ENCODE results near the gene SUCNR1.
"Not testable (repeated sequence)": the region's sequence is repeated elsewhere in the genome, so short reads cannot be mapped to it uniquely, and the experiment has no call there.

The SUCNR1 gene, protein sequence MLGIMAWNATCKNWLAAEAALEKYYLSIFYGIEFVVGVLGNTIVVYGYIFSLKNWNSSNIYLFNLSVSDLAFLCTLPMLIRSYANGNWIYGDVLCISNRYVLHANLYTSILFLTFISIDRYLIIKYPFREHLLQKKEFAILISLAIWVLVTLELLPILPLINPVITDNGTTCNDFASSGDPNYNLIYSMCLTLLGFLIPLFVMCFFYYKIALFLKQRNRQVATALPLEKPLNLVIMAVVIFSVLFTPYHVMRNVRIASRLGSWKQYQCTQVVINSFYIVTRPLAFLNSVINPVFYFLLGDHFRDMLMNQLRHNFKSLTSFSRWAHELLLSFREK

DNA sequence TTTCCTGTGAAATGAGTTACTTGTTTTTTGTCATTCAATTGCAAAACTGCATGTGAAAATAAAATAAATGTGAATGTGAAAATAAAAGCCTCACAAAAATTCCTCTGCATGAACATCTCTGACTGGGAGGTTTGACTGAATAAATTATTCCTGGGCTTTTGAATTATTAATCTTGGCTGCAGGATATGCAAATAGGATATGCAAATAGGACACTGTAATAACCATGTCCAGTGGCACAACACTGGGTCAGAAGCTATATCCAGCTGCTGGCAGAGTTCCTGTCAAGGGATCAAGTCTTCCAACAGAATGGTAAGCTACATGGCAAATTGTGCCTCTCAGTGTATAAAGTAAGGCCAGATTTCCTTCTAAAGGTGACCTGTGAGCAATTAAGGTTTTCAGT is at the start of gene SUCNR1:
SUCNR1 (plus strand) TSS at position 246 of the 400 bp plus-strand sequence. CDS start 6,250 bp downstream, outside the sequence.
- DNase-seq (ENCODE audit: low read depth): no peak

DNA sequence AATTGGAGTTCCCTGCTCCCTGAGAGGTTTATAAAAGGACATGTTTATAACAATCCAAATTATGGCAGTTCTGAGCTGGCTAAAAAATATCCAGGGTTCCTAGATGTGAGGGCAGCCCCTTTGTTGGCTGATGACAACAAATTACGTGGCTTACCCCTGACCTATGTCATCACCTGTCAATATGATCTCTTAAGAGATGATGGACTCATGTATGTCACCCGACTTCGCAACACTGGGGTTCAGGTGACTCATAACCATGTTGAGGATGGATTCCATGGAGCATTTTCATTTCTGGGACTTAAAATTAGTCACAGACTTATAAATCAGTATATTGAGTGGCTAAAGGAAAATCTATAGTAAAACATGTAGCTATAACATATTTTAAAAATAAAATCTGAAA is 45.6 kb upstream of the SUCNR1 start:
- no peak for DNase-seq (ENCODE audit: low read depth)

DNA sequence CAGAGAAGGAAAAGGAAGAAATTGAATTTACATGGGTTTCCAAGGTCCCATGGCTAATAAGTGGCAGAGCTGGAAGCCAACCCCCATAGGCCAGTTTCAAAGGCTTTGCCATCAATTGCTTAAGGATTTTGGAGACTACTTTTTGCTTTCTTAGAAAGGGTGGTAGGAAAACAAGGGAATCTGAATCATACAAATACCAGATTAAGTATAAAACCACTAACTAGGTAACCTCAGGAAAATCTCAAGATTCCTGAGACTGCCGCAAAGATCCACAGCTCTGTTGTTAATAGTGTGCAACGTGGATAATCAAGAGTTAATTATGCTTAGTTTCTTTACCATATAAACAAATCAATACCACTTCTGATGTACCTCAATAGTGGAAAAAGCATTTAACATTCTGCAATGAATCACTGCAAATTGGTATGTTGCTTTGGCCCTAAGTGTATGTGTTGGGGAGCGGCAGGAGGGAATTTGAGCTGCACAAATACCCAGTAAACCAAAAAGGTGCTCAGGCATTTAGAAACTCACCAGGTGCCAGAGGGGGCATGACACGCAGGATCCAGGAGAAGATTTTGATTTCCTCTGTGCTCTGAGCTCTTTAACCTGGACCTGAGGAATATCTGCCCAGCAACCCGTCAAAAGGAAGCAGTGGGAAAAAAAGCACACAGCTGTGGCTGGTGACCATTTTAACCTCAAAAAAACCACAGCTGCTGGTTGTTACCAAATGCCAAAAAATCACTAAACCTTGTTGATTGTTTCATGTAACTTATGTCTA is 37.5 kb upstream of the SUCNR1 start:
- no peak for DNase-seq (ENCODE audit: low read depth)

DNA sequence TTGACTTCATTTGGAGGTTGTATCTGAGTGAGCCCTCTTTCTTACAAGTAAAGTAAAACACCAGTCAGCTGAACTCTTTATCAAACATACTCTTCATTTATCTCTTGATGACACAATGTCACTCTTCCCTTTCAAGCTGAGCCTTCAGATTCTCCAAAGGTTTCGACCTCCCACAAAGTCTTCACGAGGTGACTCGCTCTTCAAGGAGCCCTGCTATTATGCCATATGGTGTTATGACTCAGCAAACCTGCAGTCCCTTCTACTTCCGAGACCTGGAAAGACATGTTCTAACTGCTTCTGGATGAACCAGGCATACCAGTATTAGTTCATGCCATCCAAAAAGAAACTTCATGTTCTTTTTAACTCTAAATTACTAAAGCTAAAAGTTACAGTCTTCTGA is 36.4 kb upstream of the SUCNR1 start:
- DNase-seq (ENCODE audit: low read depth): no peak

DNA sequence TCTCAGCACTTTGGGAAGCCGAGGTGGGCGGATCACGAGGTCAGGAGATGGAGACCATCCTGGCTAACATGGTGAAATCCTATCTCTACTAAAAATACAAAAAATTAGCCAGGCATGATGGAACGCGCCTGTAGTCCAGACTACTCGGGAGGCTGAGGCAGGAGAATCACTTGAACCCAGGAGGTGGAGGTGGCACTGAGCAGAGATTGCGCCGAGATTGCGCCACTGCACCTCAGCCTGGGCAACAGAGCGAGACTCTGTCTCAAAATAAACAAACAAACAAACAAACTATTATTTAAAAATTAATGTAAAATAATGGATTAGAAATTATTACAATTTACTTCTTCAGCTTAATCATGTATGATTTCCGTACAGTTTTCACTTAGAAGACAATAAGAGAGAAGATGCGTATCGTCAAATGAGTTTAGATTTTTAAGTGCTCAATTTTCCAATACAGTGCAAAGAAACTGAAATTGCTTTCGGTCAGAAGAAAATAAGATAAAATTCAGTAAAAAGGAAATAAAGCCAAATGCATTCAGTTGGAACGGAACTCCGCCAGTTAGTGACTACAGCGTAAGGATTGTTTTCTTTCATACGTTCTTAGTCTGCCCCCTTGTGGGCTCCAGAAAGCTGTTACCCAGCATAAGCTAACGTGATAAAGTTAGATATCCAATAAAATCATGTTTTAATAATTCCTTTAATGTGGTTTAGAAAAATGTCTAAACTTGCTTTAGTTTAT is 34.7 kb upstream of the SUCNR1 start:
- DNase-seq (ENCODE audit: low read depth): no peak

DNA sequence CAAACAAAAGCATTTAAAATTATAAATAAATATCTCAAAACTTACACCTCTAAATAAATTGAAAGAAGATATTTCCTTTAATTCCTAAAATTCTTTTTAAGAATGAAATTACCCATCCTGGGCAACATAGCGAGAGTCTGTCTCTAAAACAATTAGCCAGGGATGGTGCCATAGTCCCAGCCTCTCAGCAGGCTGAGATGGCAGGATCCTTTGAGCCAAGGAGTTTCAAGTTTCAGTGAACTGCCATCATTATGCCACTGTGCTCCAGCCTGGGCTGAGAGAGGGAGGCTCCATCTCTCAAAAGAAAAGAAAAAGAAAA is 34.2 kb upstream of the SUCNR1 start:
- DNase-seq (ENCODE audit: low read depth): no peak

DNA sequence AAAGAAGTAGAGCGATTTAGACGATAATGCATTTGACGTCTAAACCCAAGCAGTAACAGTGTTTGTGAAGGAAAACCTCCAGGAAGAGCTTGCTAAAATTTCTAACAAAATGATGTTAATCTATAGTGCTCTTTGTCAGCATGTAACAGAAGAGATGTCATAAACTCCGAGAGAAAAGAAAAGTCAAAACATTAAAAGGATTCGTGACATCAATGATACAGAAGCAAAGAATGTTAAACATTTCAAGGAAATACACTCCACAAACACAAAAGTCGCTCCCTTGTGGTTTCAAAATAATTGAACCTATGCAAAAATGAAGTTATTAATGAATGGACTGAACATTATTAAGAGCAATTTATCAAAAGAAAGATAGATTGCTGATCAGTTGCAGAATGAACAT is 31.6 kb upstream of the SUCNR1 start:
- no peak for DNase-seq (ENCODE audit: low read depth)

DNA sequence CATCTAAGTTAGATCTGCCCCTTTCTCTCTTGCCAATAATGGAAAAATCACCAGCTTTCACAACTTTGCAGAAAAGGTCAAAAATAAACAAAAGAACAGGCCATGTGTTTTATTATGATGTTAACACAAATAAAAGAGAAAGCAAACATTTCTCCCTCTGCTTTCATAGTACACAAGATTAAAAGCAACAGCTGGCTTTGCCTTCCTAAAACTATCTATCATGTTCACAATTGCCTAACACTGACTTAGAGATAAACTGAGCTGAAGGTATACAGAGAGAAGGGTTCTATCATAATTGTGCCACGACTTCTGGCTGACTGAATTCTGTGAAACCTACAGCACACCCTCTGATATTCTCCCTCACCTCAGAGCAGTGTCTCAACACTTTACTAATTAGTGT is 30.2 kb upstream of the SUCNR1 start:
- no peak for DNase-seq (ENCODE audit: low read depth)

DNA sequence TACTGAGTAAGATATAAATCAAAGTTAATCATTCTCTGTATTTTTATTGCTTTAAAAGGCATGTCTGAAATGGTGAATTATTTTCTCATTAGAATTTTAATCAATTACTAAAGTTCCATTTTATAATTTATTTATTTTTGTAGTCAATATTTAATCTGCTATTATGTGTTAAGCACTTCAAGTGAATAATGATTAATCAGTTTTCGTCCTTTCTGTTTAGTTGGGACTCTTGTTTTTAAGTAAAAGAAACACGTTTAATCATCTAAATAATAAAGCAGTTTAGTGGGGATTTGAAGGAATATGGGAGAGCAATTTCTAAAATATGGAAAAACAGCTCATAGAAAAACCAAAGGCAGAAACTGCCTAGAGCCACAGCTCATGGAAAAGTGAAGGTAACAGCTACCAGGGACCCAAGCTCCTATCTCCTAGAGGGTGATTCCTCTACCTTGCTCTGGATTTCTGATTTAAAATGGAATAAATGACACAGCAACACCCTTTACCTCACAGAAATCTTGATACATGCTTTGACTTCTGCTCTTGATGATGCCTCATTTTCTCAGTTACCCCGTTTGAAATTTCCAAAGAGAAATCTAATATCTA is 28.0 kb upstream of the SUCNR1 start:
- no peak for DNase-seq (ENCODE audit: low read depth)

DNA sequence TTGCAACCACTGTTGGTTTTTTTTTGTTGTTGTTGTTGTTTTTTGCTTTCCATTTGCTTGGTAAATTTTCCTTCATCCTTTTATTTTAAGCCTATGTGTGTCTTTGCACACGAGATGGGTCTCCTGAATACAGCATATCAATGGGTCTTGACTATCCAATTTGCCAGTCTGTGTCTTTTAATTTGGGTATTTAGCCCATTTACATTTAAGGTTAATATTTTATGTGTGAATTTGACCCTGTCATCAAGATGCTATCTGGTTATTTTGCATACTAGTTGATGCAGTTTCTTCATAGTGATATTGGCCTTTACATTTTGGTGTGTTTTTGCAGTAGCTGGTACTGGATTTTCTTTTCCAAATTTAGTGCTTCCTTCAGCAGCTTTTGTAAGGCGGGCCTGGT is 23.4 kb upstream of the SUCNR1 start:
- DNase-seq (ENCODE audit: low read depth): not testable (repeated sequence)

DNA sequence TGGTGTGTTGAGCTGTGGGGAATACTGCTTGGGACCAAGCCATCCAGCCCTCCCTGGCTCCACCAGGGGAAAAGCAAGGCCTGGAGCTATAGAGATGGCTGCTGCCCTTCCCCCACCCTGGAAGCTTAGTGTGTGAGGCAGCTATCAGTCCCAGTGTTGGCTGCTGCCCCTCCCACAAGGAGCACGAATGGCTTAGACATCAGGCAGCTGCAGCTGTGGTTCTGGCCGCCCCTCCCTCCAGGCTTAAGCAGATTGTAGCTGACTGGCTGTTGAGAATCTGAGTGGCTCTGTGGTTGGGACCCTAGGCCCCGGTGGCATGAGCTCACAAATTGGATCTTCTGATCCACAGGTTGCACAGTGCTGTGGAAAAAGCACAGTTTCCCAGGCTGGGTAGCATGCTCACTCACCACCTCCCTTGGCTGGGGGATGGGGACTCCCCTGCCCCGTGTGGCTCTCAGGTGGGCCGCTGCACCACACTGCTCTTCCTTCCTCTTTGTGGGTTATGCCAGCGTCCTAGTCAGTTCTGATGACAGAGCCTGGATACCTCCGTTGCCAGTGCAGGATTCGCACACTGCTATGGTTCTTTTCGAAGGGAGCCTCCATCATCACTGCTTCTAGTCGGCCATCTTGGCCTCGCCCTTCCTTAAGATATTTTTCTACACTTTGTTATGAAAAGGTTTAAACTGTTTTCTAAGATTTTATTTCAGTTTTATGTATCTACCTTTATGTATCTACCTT is 21.2 kb upstream of the SUCNR1 start:
- DNase-seq (ENCODE audit: low read depth): no peak

DNA sequence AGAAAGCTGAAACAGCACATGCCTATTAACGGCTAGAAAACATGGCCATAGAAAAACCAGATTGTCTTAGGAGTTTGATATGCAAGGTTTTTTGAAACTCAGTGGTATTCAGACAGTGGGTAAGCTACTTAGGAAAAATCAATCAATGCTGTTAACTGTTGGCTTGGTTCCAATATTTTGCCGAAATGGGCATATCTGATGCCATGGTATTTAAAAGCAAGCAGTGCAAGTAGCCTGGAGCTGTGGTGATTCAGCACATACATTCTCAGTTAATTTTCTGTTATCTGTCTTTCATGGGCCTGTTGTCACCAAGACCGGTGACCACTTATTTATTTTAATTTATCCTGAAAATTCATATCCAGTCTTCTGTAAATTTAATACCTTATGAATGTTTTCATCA is 17.3 kb upstream of the SUCNR1 start:
- no peak for DNase-seq (ENCODE audit: low read depth)

DNA sequence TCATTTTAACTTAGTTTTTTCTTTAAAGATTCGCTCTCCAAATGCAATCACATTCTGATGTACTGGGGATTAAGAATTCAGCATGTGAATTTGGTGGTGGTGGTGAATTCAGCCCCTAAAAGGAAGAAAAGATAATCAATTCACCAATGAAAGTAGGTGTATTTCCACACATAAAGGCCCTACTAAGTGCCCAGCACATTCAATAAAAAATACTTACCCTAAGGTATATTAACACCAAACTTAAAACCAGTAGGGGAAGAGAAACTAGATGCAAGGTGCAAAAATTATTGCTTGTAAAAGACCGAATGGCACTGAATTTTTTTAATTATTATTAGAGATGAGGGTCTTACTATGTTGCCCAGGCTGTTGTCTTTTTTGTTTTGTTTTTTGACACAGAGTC is 16.8 kb upstream of the SUCNR1 start:
- DNase-seq (ENCODE audit: low read depth): no peak

DNA sequence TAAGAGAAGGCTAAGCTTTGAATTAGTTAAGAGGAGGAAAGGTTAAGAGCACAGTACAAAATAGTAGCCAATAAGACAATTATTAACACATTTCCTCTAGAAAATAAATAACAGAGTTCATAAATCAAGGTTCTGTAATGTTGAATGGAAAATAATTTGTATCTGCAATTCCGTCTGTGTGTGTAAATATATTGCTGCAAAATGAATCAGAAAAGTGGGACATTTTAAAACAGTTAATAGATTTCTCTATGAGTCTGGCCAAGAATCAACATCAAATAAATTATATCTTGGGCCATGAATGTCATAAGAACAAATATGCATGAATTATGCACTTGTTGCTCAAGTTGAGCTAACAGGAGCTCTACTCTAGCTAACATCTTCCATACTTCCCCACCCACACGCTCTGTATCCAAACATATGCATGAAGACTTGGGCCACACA is 14.2 kb upstream of the SUCNR1 start:
- DNase-seq (ENCODE audit: low read depth): no peak

DNA sequence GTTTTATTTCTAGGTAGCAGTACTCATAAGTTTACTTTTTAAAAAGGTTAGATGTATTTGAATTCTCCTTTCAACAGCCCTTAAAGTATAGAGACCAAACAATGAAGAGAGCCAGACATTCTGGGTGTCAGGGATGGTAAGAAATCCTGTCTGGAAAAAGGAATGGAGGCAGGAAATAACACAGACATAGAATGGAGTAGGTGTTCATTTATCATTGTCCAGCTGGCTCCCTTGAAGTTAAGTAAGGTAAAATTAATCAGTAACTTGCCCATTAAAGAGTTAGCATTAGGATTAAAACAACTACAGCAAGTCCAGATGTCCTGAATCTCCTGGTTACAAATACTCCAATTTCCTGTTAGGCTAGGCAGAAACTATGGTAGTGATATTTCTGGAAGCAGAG is 13.5 kb upstream of the SUCNR1 start:
- DNase-seq (ENCODE audit: low read depth): no peak

DNA sequence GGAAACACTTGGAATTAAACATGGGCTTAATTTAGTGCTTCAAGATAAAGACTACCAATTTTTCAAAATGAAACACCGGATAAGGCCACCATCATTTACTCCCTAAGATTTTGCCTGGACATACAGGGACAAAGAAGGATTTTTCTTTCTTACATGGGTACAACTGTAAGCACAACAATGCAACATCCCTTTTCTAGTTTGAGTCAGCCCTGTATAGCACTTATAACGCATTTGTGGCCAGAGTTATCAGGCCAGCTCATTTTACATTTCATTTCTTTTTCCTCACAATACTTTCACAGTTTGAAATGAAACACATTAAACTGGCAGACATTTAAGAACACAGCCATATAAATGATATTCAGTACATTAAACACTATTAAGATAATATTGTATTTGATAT is 9.8 kb upstream of the SUCNR1 start:
- DNase-seq (ENCODE audit: low read depth): no peak

DNA sequence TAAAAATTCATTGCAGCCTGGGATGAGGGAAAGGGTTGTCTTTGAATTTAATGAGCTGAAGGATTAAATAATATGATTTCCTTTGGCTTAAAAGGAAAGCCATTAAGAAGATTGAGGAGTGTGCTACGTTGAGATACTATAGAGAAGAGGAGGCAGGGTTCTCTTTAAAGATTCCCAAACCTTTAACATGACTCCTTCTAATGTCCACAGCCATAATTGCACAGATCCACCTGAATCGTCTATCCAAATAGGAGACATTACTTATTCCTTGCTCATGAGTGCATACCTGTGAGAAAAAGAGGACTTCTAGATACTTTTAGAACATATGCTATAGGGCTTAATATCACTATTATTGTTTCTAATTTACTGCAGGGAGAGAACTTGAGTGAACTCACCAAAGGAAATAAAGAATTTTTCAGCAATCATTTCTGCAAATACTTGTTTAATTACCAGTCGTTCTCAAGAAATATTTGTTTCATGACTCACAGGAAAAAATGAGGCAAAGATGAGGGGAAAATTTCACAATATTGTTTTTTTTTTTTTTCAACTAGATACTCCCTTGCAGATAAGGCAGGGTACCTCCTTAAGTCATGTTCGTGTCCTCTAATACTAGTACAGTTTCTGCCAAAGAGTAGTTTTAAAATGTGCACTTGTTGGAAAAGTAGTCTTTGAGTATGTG is 8.9 kb upstream of the SUCNR1 start:
- DNase-seq (ENCODE audit: low read depth): no peak

DNA sequence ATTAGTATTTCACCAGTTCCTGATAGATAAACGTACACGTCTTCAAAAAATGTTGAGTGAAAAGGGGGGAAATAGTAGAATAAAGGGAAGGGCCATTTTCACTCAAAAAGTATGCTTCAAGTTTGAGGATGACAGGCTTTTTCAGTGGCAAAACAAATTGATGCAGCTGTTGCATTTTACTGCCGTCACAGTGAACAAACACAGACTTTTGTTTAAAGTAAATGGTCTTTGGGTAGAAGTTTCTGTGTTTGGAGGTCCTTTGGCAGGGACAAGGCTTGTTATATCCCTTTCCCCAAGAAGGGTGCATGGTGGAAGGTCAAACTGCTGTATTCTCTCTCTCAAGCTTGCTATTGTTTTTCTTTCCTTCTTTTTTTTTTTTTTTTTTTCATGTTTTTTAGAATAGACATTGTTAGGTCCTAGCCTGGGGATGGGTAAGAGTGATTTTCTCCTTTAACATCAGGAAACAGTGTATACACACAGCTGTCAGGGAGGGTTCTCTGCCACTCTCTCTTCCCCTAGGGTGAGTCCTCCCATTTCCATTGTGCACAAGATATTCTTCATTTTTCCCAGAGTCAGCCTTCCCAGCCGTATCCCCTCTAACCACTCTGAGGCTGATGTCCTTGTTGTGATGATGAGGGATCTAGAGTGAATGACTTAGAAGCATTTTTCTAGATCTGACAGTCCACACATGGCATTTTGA is 6.6 kb upstream of the SUCNR1 start:
- no peak for DNase-seq (ENCODE audit: low read depth)

DNA sequence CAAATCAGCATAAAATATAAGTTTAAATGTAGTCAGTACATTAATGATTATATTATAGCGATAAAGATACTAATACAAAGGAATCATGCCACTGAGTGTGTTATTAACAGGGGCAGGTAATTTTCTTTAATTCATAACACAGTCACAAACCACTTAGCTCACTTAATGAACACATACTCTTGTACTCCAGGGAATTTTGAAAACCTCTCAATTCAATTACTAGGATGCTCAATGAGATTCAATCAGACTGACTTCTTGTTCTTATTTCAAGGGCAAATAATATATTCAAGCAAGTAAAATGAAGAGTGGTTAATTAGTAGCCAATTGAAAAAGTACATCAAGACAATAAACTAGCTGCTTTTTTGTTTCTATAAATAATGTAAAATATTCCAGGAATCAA is 5.8 kb upstream of the SUCNR1 start:
- DNase-seq (ENCODE audit: low read depth): no peak

DNA sequence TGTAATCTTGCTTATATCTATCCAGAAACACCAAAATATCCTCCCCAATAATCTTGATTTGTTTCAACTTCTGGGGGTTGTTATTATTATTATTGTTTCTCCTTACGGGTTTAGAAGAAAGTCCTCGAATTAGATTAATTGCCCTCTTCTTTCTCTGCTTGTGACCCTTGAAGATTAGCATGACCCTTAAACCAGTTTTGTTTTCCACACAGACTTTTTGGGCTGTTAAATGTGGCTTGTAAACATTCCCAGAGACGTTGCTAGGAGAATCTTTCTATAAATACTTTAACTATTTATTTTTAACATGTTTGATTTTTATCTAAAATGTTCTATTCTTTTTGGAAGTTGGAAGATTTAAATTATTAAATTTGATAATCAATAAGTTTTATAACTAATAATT is 4.3 kb upstream of the SUCNR1 start:
- no peak for DNase-seq (ENCODE audit: low read depth)
